ENCODE data around the gene KRTAP10-9.
"Not testable (repeated sequence)": the region's sequence is repeated elsewhere in the genome, so short reads cannot be mapped to it uniquely, and the experiment has no call there.

KRTAP10-9 gene

GRCh38 chr21:44598061-44598460 lies 28.8 kb upstream of the KRTAP10-9 start:
- TF ChIP-seq TAF1 (IDR thresholded peaks at IDR 0.05; ENCODE audit: borderline replicate concordance, insufficient read depth, low read length) (no peak), FOXP2 (optimal IDR thresholded peaks at IDR 0.05; ENCODE audit: borderline replicate concordance, extremely low read depth, extremely low read length, insufficient read depth) (no peak), SIN3A (IDR thresholded peaks at IDR 0.05; ENCODE audit: borderline replicate concordance, insufficient read depth, low read length) (no peak), POLR2AphosphoS5 (IDR thresholded peaks at IDR 0.05; ENCODE audit: low read depth, low read length) (no peak), REST (IDR thresholded peaks at IDR 0.05; ENCODE audit: insufficient read depth in 1 of 2, low read depth in 2 of 2, low read length in 2 of 2) (no peak)

GRCh38 chr21:44599264-44600029 lies 27.4 kb upstream of the KRTAP10-9 start:
- TF ChIP-seq REST (IDR thresholded peaks at IDR 0.05; ENCODE audit: insufficient read depth in 1 of 2, low read depth in 2 of 2, low read length in 2 of 2) (no peak), FOXP2 (optimal IDR thresholded peaks at IDR 0.05; ENCODE audit: borderline replicate concordance, extremely low read depth, extremely low read length, insufficient read depth) (no peak), POLR2AphosphoS5 (IDR thresholded peaks at IDR 0.05; ENCODE audit: low read depth, low read length) (no peak), SIN3A (IDR thresholded peaks at IDR 0.05; ENCODE audit: borderline replicate concordance, insufficient read depth, low read length) (no peak), TAF1 (IDR thresholded peaks at IDR 0.05; ENCODE audit: borderline replicate concordance, insufficient read depth, low read length) (no peak)

- TF ChIP-seq FOXP2 (optimal IDR thresholded peaks at IDR 0.05; ENCODE audit: borderline replicate concordance, extremely low read depth, extremely low read length, insufficient read depth); REST (IDR thresholded peaks at IDR 0.05; ENCODE audit: insufficient read depth in 1 of 2, low read depth in 2 of 2, low read length in 2 of 2); SIN3A (IDR thresholded peaks at IDR 0.05; ENCODE audit: borderline replicate concordance, insufficient read depth, low read length): not testable (repeated sequence)
Measured at GRCh38 chr21:44600118-44600978, 26.5 kb upstream of the KRTAP10-9 start, which contains the start of gene KRTAP10-7. TSS of gene KRTAP10-7 (plus strand) at chr21:44600597. CDS start at chr21:44600622, 25 bp downstream.

- no peak for TF ChIP-seq TAF1 (IDR thresholded peaks at IDR 0.05; ENCODE audit: borderline replicate concordance, insufficient read depth, low read length)
- TF ChIP-seq FOXP2 (optimal IDR thresholded peaks at IDR 0.05; ENCODE audit: borderline replicate concordance, extremely low read depth, extremely low read length, insufficient read depth) = no peak
- TF ChIP-seq SIN3A (IDR thresholded peaks at IDR 0.05; ENCODE audit: borderline replicate concordance, insufficient read depth, low read length) = no peak
- TF ChIP-seq REST (IDR thresholded peaks at IDR 0.05; ENCODE audit: insufficient read depth in 1 of 2, low read depth in 2 of 2, low read length in 2 of 2) = no peak
- no peak for TF ChIP-seq POLR2AphosphoS5 (IDR thresholded peaks at IDR 0.05; ENCODE audit: low read depth, low read length)
Measured at GRCh38 chr21:44601596-44602462, 25.1 kb upstream of the KRTAP10-9 start.
